Measurements from ENCODE around the gene N4BP2.

N4BP2 gene

GRCh38 chr4:40164459-40164858 is 107.8 kb downstream of the N4BP2 start:
- DNase-seq: no peak

- no peak for DNase-seq
Measured at GRCh38 chr4:40165916-40166315, 109.3 kb downstream of the N4BP2 start.

DNA sequence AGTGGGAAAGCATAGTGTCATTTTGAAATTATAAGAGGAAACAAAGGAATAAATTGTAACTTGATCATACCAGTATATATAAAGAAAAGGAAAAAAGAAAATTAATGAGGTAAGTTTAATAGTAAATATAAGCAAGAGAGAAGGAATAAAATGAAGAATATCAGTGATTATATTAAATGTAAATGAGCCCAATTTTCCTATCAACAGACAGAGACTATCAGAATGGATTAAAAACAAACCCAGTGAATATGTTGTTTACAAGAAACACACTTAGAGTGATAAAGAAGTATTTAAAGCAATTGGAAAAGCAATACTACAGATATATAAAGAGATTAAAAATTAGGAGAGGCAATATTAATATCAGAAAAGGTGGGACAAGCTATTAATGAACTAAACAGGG is 111.4 kb downstream of the N4BP2 start:
- DNase-seq: no peak

- DNase-seq: no peak
Measured at GRCh38 chr4:40170588-40170987, 113.9 kb downstream of the N4BP2 start.

DNA sequence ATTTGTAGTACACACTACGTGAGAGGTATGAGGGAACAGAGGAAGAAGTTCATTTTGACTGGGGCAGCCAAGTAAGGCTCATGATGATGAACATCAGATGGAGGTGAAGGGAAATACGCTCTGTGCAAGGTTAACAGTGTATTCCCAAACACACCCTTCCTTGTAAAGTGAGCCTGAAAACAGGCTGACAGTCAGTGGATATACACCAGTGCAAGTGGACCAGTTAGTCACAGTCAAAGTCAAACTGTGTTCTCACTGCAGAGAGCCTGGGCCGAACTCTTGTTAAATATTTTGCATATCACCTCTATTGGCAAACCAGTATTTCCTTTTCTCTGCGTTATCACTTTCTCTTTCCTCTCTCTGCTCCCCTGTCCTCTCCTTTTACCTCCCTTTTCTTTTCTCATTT is 116.8 kb downstream of the N4BP2 start:
- DNase-seq: no peak

GRCh38 chr4:40176602-40177001 is 120.0 kb downstream of the N4BP2 start:
- DNase-seq: no peak

- DNase-seq: no peak
Measured at GRCh38 chr4:40177591-40177990, 120.9 kb downstream of the N4BP2 start.

DNA sequence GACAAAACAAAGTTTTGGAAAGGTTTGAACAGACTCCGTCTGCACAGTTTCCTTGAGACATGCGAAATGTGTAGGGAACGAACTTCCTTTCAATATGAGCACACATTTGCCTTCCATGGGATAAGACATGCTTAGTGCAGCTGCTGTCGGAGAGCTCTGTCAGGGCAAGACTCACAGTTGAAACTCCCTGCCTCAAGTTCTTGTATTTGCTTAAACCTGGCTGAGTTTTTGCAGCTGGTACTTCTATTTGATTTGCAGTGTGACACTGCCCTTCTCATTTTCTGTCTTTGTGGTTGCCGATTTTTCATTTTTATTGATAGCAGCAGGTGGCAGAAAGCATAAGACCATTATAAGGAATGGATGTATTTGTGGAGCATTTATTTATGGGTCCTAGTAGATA is 122.0 kb downstream of the N4BP2 start:
- no peak for DNase-seq

DNA sequence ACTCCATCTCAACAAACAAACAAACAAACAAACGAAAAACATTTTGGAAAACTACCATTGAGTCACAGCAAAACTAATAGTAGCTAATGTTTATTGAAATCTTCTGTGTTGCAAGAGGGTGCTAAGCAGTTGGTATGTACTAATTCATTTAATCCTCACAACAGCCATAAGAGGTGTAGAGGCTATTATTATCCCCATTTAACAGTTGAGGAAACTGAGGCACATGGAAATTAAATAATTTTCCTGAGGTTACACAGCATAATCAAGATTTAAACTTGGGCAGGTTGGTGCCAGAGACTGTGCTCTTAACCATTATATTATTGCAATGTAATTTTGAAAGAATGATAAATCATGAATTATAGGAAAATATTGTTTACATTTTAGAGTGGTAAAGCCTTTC is 122.7 kb downstream of the N4BP2 start:
- no peak for DNase-seq

DNA sequence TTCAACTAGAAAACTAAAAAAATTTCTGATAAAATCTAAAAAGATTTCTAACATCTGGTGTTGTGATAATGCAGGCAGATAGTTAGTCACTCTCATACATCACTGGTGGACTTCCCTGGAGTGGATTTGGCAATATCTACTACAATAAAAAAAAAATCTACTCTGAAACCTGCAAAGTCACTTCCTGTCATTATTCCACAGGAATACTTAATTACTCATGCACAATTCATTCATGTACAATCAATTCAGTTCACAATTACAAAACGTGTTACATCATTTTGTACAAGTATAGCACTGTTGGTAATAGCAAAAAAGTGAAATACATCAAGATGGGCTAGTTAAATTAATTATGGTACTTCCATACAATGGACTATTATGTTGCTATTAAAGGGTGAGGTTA is 123.7 kb downstream of the N4BP2 start:
- DNase-seq: peak; percentile 87

- no peak for DNase-seq
Measured at GRCh38 chr4:40182001-40182400, 125.4 kb downstream of the N4BP2 start.

DNA sequence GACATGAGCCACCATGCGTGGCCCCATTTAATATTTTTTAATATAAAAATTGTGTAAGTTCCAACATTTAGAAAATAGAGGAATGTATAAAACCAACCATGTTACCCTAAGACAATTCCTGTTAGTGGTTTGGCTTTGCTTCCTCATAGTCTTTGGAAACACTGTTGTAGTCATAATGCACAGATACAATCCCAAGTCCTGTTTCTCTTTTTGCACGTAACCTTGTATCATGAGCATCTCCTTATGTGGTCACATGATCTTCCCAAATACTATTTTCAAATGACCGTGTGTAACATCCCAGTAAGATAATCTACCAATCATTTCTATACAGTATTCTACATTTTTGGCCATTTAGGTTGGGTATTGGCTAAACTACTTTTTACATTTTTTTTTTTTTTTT is 126.3 kb downstream of the N4BP2 start:
- no peak for DNase-seq

- peak; percentile 32 for DNase-seq
Measured at GRCh38 chr4:40183615-40184411, 127.2 kb downstream of the N4BP2 start.

DNA sequence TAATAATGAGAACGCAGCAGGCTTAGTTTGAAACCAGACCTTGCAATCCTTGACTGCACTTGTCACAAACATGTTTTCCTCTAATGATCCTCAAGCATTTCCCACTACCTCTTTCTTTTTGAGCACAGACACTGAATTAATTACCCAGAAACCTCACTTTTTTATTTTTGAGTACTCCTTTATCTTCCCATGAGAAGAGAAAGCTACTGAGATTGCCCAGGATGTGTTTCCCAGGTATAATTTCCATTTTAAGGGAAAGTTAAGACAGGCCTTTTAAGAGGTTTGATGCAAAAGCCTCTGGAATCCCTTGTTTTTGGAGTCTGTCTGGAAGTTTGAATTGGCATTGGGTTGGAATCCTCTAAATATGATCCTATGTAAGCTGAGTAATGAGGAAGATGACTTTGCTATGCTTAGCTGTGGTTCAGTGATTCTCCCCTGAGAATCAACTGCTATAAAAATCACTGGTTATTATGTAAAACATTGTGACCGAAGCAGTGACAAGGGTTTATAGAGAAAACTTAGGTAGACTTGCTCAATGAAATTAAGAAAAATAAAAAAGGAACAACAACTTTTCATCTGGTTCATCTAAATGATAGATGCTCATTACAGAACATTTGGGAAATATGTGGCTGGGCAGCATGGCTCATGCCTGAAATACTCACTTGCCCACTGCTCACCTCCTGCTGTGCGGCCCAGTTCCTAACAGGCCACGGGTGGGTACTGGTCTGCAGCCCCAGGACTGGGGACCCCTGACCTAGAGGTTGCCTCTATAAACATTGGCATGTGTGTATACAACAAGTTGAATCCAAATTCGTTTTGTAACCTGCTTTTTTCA is 129.4 kb downstream of the N4BP2 start:
- peak; percentile 14 for DNase-seq

DNA sequence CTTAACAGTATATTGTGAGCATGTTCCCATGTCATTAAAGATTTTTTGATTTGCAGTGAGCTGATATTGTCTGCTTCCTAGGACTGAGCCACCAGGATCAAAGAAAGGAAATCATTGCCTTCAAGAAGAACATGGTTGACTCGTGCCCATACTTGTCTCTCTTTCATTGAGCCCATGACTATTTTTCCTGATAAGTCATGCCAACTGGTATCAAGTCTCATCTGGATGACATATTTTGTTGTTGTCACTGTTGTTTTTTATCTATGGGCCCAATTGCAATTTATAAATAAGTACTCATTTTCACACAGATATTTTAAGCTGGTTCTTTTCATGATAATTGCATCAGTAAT is 130.0 kb downstream of the N4BP2 start:
- DNase-seq: no peak

- DNase-seq: no peak
Measured at GRCh38 chr4:40187386-40187906, 130.8 kb downstream of the N4BP2 start.

- DNase-seq: no peak
Measured at GRCh38 chr4:40190019-40190418, 133.4 kb downstream of the N4BP2 start.

DNA sequence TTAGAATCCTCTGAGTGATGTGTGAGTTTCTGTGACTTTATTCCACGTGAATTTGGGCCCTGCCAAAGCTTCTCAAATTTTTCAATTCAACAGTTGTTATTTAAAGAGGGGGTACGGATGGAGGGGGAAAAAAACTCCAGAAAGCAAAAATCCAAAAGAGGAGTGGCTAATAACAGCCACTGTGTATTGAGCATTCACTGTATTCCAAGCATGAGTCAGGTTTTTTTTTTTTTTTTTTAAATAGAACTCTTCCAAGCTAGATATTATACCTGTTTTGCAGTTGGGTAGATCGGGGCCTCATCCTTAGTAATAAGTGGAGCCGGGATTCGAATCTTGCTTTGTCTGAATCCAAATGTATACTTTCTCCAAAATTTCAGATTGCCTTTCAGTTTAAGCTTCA is 133.8 kb downstream of the N4BP2 start:
- no peak for DNase-seq

- DNase-seq: no peak
Measured at GRCh38 chr4:40190880-40191815, 134.5 kb downstream of the N4BP2 start.

DNA sequence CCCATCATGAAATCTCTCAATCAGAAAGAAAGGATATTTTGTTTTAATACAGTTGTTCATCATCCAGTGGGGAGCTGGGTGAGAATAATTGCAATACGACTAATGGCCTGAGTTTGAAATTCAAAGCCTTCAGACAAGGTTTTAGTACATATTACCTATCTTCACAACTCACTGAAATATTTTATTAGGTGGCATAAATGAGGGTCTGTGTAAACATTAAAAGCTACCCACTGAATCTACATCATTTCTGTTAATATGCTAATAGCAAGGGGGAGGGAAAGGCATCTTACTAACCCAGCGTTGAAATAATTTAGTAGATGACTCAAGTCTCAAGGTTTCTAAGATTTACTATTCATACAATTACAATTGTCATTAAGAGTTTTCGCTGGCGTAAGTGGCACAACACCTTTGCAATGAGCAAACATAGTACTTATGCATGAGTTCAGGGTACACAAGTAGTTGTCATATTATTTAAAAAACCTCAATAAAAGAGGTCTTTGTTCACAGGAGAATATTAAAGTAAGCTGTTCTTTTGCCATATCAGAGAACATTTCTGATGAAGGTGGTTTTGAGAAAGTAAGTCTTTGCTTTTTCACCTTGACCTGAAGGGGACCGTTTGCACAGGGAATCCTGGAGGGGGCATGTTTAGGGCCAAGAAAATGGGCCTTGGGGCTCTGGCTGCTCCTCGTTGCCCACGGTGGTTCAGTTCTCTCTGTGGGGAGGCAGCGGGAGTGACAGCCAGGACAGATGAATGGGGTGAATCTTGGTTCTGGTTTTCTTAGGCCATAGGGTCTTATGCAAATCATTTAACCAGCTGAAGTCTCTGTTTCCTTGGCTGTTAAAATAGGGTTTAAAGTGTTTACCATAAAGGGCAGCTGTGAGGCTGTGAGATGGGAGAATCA is 135.7 kb downstream of the N4BP2 start:
- DNase-seq: no peak

DNA sequence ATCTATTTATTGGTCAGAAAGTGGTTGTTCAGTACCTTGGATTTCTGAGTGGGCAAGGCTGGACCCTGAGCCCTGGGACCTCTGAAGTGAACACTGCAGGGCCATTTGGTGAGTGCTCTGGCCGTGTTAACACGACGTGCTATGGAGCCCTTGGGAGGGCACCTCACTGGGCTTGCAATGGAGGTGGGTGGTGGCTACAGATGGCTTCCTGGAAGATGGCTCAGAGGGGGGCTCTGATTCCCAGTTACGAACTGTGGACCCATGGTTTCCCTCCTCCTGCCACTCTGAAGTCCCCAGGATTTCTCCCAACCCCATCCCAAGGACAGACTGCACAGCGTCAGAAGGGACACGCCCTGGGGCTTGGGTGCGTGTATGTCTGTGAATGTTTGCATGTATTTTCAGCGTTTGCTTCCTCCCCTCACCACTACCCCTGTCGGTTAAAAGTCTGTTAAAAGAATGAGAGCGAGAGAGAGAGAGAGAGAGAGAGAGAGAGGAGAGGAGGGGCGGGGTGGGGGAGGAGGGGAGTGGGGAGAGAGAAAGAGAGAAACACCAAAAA is 136.4 kb downstream of the N4BP2 start:
- DNase-seq: no peak

GRCh38 chr4:40193578-40193977 is 136.9 kb downstream of the N4BP2 start:
- DNase-seq: no peak
